MCF 10A (cell line): Measurements from ENCODE around the gene MN1. TPM values are rescaled to one million over a fixed set of nuclear protein-coding genes. Genes with fewer than 3 reads are reported as not detected.
A peak's percentile ranks its signal among the peaks of the same experiment; 100 is the strongest.

Experiments used
- BruUV-seq: library from RNA; stranded (reverse); fragments of 400-500 nt; replicated peaks from 2 replicates; lab custom pipeline; 2021; lab: Mats Ljungman, UMichigan
- CTCF ChIA-PET: fragments of 300-600 bp; sonication (Branson Sonifier 250); formaldehyde crosslinking; extraction: SDS; loops from one replicate; lab custom pipeline; 2021; ENCODE audit warnings: antibody characterized with exemption, inconsistent platforms; lab: Yijun Ruan, JAX
- POLR2A ChIA-PET: fragments of 300-600, 350-650 bp; sonication (Branson Sonifier 250); formaldehyde crosslinking; extraction: SDS; loops from one replicate; lab custom pipeline; 2020; ENCODE audit warnings: antibody characterized with exemption, inconsistent platforms; lab: Yijun Ruan, JAX
- DNase-seq: peaks from one replicate; pipeline ENCODE4 v3.0.0-alpha.2; 2018; ENCODE audit not compliant: unreplicated experiment
- H3K27ac Mint-ChIP-seq: one replicate; pipeline ENCODE4 v1.8.0; 2022; ENCODE audit warnings: mild to moderate bottlenecking, low read depth, mixed read lengths; ENCODE audit not compliant: unreplicated experiment
- H3K27me3 Mint-ChIP-seq: one replicate; pipeline ENCODE4 v1.8.0; 2022; ENCODE audit warnings: mixed read lengths; ENCODE audit not compliant: insufficient read depth, unreplicated experiment
- H3K36me3 Mint-ChIP-seq: one replicate; pipeline ENCODE4 v1.8.0; 2022; ENCODE audit warnings: mild to moderate bottlenecking, moderate library complexity, mixed read lengths; ENCODE audit not compliant: insufficient read depth, unreplicated experiment
- H3K4me1 Mint-ChIP-seq: one replicate; pipeline ENCODE4 v1.8.0; 2022; ENCODE audit warnings: mixed read lengths; ENCODE audit not compliant: insufficient read depth, unreplicated experiment
- H3K4me3 Mint-ChIP-seq: one replicate; pipeline ENCODE4 v1.8.0; 2022; ENCODE audit warnings: mild to moderate bottlenecking, moderate library complexity, mixed read lengths; ENCODE audit not compliant: unreplicated experiment
- H3K9me3 Mint-ChIP-seq: one replicate; pipeline ENCODE4 v1.8.0; 2022; ENCODE audit warnings: mixed read lengths; ENCODE audit not compliant: unreplicated experiment
- CTCF ChIP-seq: fragments of 200-600 bp; IDR thresholded peaks from one replicate; pipeline ENCODE4 v1.8.0; 2022; ENCODE audit warnings: antibody characterized with exemption, mild to moderate bottlenecking; ENCODE audit not compliant: unreplicated experiment
- intact Hi-C: fragments of 100-400 bp; cut with micrococcal nuclease; formaldehyde crosslinking; loops from 2 replicates; pipeline ENCODE4 v1.14.1; 2022
- total RNA-seq: library from RNA; stranded (reverse); gene quantifications from 2 replicates; pipeline ENCODE4 v1.2.3, GENCODE V29; 2022

Gene MN1
- total RNA-seq, 1 experiment from 2014 or later = 3.9 TPM

- H3K36me3 Mint-ChIP-seq = no peaks in the 10 kb centered on the region
- CTCF ChIA-PET = interaction anchor here (0.6 to 1.2 kb wide), 2 partner anchors 81 to 254 kb away, joined by 3 to 4 read pairs; no protein-coding TSS in a partner anchor
- no peaks in the 10 kb centered on the region for H3K9me3 Mint-ChIP-seq
- intact Hi-C loops = loop anchor here (10.0 kb wide), 1 partner anchor 141 kb away; no protein-coding TSS in a partner anchor
- peaks cover 28% of the 10 kb centered on the region for H3K4me1 Mint-ChIP-seq
- no peak overlapping the region for H3K27ac Mint-ChIP-seq
- no TSS peak for BruUV-seq
- H3K4me3 Mint-ChIP-seq = no peak overlapping the region
- H3K27me3 Mint-ChIP-seq = no peaks in the 10 kb centered on the region
- no peak for TF ChIP-seq CTCF
- no peak for DNase-seq
- POLR2A ChIA-PET = interaction anchor here (2.6 kb wide), 1 partner anchor 24 kb away, joined by 7 read pairs; no protein-coding TSS in a partner anchor
Observed at GRCh38 chr22:27724157-27724556, 77.4 kb downstream of the MN1 start.

- Mint-ChIP-seq H3K9me3 (no peaks in the 10 kb centered on the region), H3K4me3 (no peak overlapping the region), H3K36me3 (no peaks in the 10 kb centered on the region), H3K27me3 (no peaks in the 10 kb centered on the region), H3K4me1 (peaks cover 29% of the 10 kb centered on the region), H3K27ac (no peak overlapping the region)
- no peak for TF ChIP-seq CTCF
- no peak for DNase-seq
- intact Hi-C loops = loop anchor here (10.0 kb wide), 1 partner anchor 141 kb away; no protein-coding TSS in a partner anchor
- POLR2A ChIA-PET = interaction anchor here (2.6 kb wide), 1 partner anchor 25 kb away, joined by 7 read pairs; no protein-coding TSS in a partner anchor
- BruUV-seq = no TSS peak
- CTCF ChIA-PET = interaction anchor here (0.6 to 1.2 kb wide), 6 partner anchors 11 to 988 kb away, joined by 3 to 6 read pairs (median 4); no protein-coding TSS in a partner anchor
Observed at GRCh38 chr22:27723708-27724107, 77.8 kb downstream of the MN1 start.

- DNase-seq = peak; percentile 8
- no TSS peak for BruUV-seq
- no peak overlapping the region for H3K4me3 Mint-ChIP-seq
- H3K36me3 Mint-ChIP-seq = no peaks in the 10 kb centered on the region
- H3K27me3 Mint-ChIP-seq = no peaks in the 10 kb centered on the region
- H3K9me3 Mint-ChIP-seq = no peaks in the 10 kb centered on the region
- ChIA-PET CTCF (interaction anchor here (0.6 to 1.2 kb wide), 8 partner anchors 10 to 988 kb away, joined by 3 to 6 read pairs (median 4); no protein-coding TSS in a partner anchor), POLR2A (interaction anchor here (2.6 kb wide), 1 partner anchor 25 kb away, joined by 7 read pairs; no protein-coding TSS in a partner anchor)
- no peak overlapping the region for H3K27ac Mint-ChIP-seq
- intact Hi-C loops = loop anchor here (10.0 kb wide), 1 partner anchor 142 kb away; no protein-coding TSS in a partner anchor
- peak; percentile 29 for TF ChIP-seq CTCF
- H3K4me1 Mint-ChIP-seq = peaks cover 29% of the 10 kb centered on the region
Observed at GRCh38 chr22:27723158-27723557, 78.4 kb downstream of the MN1 start.

GRCh38 chr22:27720860-27721259 lies 80.7 kb downstream of the MN1 start:
- ChIA-PET CTCF (interaction anchor here (0.6 to 1.2 kb wide), 4 partner anchors 16 to 316 kb away, joined by 3 read pairs; no protein-coding TSS in a partner anchor), POLR2A (interaction anchor here (1.0 kb wide), 1 partner anchor 11 kb away, joined by 3 read pairs; no protein-coding TSS in a partner anchor)
- Mint-ChIP-seq H3K36me3 (no peaks in the 10 kb centered on the region), H3K4me3 (no peak overlapping the region), H3K27ac (no peak overlapping the region), H3K9me3 (no peaks in the 10 kb centered on the region), H3K27me3 (no peaks in the 10 kb centered on the region), H3K4me1 (peaks cover 30% of the 10 kb centered on the region)
- intact Hi-C loops = loop anchor here (10.0 kb wide), 1 partner anchor 144 kb away; no protein-coding TSS in a partner anchor
- TF ChIP-seq CTCF = no peak
- no TSS peak for BruUV-seq
- peak; percentile 63 for DNase-seq
